ENCODE results near the gene CDK5RAP3.

CDK5RAP3 gene

DNA sequence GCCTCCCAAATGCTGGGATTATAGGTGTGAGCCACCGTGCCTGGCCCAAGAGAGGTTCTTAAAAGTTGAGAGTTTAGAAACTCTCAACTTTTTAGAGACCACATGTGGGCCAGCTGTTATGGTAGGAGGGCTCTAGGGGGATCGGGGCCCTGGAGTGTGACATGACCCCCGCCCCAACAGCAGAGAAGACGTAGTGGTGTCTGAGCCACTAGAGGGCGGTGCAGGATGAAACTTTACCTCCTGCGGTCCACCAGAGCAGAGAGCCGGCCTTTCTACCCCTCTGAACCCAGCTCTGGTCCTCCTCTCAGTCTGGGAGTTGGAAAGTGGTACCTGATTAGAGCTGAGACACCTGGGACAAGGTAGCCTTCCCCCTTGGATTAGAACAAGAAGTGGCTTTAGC lies 7.4 kb downstream of the CDK5RAP3 start:
- Histone ChIP-seq H3K9ac (ENCODE audit: low read depth, low read length) (no peak overlapping the region), H3K9me3 (ENCODE audit: insufficient read depth, low read length, severe bottlenecking) (no peaks in the 10 kb centered on the region), H3K4me3 (ENCODE audit: low read depth in 1 of 2, low read length in 2 of 2) (no peak overlapping the region), H3K4me2 (ENCODE audit: insufficient read depth, low read length) (no peak overlapping the region), H3K27me3 (ENCODE audit: insufficient read depth, low read length, poor library complexity) (no peaks in the 10 kb centered on the region), H4K20me1 (ENCODE audit: insufficient read depth, low read length) (peaks cover 19% of the 10 kb centered on the region; the same call in 1 of the 2 replicates), H3K4me1 (ENCODE audit: insufficient read depth, low read length) (peaks cover 24% of the 10 kb centered on the region), H3K27ac (ENCODE audit: low read length) (no peak overlapping the region), H3K79me2 (ENCODE audit: insufficient read depth, low read length) (no peaks in the 10 kb centered on the region), H3K36me3 (ENCODE audit: insufficient read depth, low read length) (peaks cover 94% of the 10 kb centered on the region), H2AFZ (ENCODE audit: low read depth, low read length) (no peak overlapping the region)
- peak; percentile 77 for ATAC-seq (ENCODE audit: insufficient read depth, low read depth)
- peak; percentile 60 for DNase-seq
- no peak for TF ChIP-seq EZH2 (IDR thresholded peaks at IDR 0.05; ENCODE audit: borderline replicate concordance, low read depth, low read length, severe bottlenecking)
- TF ChIP-seq, protein P1, sequence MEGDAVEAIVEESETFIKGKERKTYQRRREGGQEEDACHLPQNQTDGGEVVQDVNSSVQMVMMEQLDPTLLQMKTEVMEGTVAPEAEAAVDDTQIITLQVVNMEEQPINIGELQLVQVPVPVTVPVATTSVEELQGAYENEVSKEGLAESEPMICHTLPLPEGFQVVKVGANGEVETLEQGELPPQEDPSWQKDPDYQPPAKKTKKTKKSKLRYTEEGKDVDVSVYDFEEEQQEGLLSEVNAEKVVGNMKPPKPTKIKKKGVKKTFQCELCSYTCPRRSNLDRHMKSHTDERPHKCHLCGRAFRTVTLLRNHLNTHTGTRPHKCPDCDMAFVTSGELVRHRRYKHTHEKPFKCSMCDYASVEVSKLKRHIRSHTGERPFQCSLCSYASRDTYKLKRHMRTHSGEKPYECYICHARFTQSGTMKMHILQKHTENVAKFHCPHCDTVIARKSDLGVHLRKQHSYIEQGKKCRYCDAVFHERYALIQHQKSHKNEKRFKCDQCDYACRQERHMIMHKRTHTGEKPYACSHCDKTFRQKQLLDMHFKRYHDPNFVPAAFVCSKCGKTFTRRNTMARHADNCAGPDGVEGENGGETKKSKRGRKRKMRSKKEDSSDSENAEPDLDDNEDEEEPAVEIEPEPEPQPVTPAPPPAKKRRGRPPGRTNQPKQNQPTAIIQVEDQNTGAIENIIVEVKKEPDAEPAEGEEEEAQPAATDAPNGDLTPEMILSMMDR (IDR thresholded peaks at IDR 0.05; ENCODE audit: borderline replicate concordance, extremely low read depth, low read length, poor library complexity, severe bottlenecking): peak; percentile 78

DNA sequence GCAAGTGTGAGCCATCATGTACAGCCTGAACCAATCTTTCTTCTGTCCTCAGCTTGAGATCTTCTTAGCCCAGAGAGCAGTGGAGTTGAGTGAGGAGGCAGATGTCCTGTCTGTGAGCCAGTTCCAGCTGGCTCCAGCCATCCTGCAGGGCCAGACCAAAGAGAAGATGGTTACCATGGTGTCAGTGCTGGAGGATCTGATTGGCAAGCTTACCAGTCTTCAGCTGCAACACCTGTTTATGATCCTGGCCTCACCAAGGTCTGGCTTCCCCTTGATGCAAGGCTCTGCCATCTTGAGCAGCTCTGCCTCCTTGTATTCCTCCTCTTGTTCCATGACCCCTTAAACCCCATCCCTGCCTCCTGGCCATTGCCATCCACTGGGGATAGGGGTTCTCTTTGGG lies 9.6 kb downstream of the CDK5RAP3 start:
- Histone ChIP-seq H3K9ac (ENCODE audit: low read depth, low read length) (no peak overlapping the region), H3K4me1 (ENCODE audit: insufficient read depth, low read length) (peaks cover 24% of the 10 kb centered on the region), H3K9me3 (ENCODE audit: insufficient read depth, low read length, severe bottlenecking) (no peaks in the 10 kb centered on the region), H3K27me3 (ENCODE audit: insufficient read depth, low read length, poor library complexity) (no peaks in the 10 kb centered on the region), H4K20me1 (ENCODE audit: insufficient read depth, low read length) (peaks cover 19% of the 10 kb centered on the region; the same call in 1 of the 2 replicates), H3K4me2 (ENCODE audit: insufficient read depth, low read length) (no peak overlapping the region), H2AFZ (ENCODE audit: low read depth, low read length) (no peak overlapping the region), H3K36me3 (ENCODE audit: insufficient read depth, low read length) (peaks cover 84% of the 10 kb centered on the region), H3K79me2 (ENCODE audit: insufficient read depth, low read length) (no peaks in the 10 kb centered on the region), H3K4me3 (ENCODE audit: low read depth in 1 of 2, low read length in 2 of 2) (no peak overlapping the region), H3K27ac (ENCODE audit: low read length) (peak overlapping the region; percentile 26; the same call in 1 of the 2 replicates)
- ATAC-seq (ENCODE audit: insufficient read depth, low read depth) (no peak), DNase-seq (no peak)
- TF ChIP-seq, protein P1 (IDR thresholded peaks at IDR 0.05; ENCODE audit: borderline replicate concordance, extremely low read depth, low read length, poor library complexity, severe bottlenecking): no peak
- TF ChIP-seq EZH2 (IDR thresholded peaks at IDR 0.05; ENCODE audit: borderline replicate concordance, low read depth, low read length, severe bottlenecking): no peak

DNA sequence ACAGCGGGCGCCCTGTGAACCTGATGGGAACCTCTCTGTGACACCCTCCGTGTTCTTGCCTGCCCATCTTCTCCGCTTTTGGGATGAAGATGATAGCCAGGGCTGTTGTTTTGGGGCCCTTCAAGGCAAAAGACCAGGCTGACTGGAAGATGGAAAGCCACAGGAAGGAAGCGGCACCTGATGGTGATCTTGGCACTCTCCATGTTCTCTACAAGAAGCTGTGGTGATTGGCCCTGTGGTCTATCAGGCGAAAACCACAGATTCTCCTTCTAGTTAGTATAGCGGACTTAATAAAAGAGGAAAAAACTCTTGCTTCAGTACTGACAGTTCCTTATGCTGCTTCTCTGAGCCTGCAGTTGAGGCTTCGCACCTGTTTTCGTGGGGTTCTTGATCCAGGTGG lies 10.5 kb downstream of the CDK5RAP3 start:
- Histone ChIP-seq H3K36me3 (ENCODE audit: insufficient read depth, low read length) (peaks cover 74% of the 10 kb centered on the region), H3K9ac (ENCODE audit: low read depth, low read length) (no peak overlapping the region), H2AFZ (ENCODE audit: low read depth, low read length) (no peak overlapping the region), H3K27me3 (ENCODE audit: insufficient read depth, low read length, poor library complexity) (no peaks in the 10 kb centered on the region), H3K4me3 (ENCODE audit: low read depth in 1 of 2, low read length in 2 of 2) (no peak overlapping the region), H4K20me1 (ENCODE audit: insufficient read depth, low read length) (peaks cover 19% of the 10 kb centered on the region; the same call in 1 of the 2 replicates), H3K4me1 (ENCODE audit: insufficient read depth, low read length) (peaks cover 24% of the 10 kb centered on the region), H3K9me3 (ENCODE audit: insufficient read depth, low read length, severe bottlenecking) (no peaks in the 10 kb centered on the region), H3K4me2 (ENCODE audit: insufficient read depth, low read length) (no peak overlapping the region), H3K27ac (ENCODE audit: low read length) (peak overlapping the region; percentile 8), H3K79me2 (ENCODE audit: insufficient read depth, low read length) (no peaks in the 10 kb centered on the region)
- TF ChIP-seq, protein P1 (IDR thresholded peaks at IDR 0.05; ENCODE audit: borderline replicate concordance, extremely low read depth, low read length, poor library complexity, severe bottlenecking): no peak
- TF ChIP-seq EZH2 (IDR thresholded peaks at IDR 0.05; ENCODE audit: borderline replicate concordance, low read depth, low read length, severe bottlenecking): no peak
- DNase-seq (peak; percentile 54), ATAC-seq (ENCODE audit: insufficient read depth, low read depth) (peak; percentile 72)

All from DND-41 (cell line).